GM19395 (cell line): ENCODE measurements around the gene LPP.

Experiments
- ATAC-seq: cut with Tn5 transposase; IDR thresholded peaks from one replicate; pipeline ENCODE4 v1.9.1; 2021; ENCODE audit warnings: mild to moderate bottlenecking, moderate library complexity; ENCODE audit not compliant: unreplicated experiment

LPP gene

DNA sequence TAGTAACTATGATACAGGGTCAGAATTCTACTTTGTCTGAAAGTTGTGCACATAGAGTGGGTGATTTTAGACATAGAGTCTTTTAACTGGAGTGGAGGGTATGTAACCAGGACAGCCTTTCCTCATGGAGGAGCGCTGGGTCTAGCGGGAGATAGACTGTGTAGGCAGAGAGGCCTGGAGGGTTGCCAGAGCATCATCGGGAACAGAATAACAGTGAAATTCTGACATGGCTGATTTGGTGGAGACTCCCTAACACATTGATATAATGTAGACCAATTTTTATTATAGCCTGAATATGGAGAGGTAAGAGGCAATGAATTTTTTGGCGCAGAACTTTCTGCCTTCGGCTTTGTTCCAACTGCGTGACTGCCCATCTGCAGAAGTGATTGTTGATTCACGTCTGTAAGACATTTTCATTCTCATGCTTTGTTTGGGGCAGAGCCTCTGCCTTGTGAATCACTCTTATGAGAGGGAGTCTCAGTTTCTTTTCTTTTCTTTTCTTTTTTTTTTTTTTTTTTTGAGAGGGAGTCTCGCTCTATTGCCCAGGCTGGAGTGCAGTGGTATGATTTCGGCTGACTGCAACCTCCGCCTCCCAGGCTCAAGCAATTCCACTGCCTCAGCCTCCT, 16.0 kb downstream of the LPP start:
- ATAC-seq: no peak

GRCh38 chr3:188170461-188171459, 16.8 kb downstream of the LPP start:
- ATAC-seq: no peak

- ATAC-seq: no peak
Measured at GRCh38 chr3:188171682-188172467, 17.9 kb downstream of the LPP start.

- ATAC-seq: no peak
Measured at GRCh38 chr3:188174317-188175044, 20.5 kb downstream of the LPP start.

GRCh38 chr3:188176476-188176875, 22.5 kb downstream of the LPP start:
- ATAC-seq: no peak

DNA sequence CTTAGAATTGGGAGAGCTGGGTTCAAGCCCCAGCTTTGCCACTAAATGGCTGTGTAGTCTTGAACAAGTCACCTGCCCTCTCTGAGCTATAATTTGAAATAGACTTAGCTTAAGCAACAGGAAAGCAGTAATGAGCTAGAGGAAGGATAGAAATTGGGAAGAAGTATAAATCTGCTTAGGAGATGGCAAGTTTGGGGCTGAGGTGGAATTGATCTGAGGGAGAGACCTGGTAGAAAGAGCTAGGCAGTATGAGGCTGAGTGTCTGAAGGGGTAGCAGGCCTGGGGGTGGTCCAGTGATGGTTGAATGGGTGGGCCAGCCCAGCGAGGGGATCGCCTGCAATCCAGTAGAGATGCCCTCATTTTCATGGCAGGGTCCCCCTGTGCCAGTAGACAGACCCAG, 22.9 kb downstream of the LPP start:
- ATAC-seq: no peak

- ATAC-seq: no peak
Measured at GRCh38 chr3:188177721-188178120, 23.8 kb downstream of the LPP start.

DNA sequence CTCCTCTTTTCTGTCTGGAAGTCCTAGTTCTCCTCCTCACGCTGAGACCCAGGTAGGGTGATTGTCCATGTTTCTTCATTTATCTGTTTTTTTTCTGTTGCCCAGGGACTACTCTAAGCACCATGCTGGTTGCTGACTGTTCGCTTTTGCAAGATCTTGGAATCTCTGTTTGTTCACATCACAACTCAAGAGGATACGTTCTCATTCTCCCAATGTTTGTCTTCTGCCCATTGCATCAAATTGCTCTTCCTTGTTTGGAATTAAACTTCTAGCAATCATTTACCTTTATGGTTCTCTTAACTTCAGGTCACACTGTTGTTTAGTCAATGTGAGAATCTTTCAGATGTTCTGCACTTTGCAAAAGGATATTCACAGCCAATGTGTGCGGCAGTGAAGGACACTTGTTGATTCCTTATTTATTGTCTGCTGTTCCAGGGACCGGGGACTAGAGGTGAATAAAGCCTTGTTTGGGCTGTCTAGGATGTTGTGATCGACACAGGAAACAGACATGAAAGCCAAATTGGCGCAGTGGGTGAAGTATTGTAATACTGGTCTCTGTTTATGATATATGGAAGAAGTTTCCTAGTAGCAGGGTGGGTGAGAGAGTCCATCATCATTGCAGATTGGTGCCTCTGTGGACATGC, 24.5 kb downstream of the LPP start:
- ATAC-seq: no peak

DNA sequence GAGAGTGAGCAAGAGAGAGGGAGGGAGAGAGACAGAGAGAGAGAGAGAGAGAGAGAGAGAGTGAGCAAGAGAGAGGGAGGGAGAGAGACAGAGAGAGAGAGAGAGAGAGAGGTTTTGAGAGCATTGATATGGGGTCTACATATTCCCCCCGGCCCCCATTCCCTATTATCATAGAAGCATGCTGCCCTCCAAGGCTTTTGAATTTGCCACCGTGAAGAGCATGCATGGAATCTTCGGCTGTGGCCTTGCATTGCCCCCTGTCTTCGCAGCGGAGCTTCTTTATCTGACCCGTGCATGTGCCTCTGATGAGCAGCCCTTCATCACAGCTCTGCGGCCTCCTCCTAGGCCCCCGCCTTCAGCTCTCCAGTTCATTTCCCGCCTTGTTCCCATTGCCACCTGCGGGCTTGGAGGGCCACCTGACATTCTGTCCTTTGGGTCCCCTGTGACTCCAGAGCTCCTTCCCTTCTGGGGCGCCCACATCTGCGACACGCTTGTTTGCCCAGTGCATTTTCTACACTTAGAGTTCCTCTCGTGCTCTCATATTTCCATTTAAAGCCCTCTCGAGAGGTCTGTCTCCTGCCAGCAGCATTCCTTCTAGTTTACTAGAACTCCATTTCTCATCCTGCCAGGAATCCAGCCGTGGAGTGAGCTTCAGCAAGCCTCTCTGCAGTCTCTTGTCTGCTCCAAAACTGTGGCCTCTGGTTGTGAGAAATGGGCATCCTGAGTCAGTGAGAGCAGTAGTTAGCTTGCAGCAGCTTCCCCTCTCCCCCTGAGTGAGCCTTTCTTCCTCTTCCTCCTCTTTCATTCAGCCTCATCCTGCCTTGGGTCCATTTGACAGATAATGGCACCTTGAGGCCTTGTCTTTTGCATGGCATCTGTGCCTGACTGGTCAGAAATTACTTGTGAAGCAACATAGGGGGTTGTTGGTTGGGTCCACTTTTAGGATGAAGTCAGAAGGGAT, 25.3 kb downstream of the LPP start:
- ATAC-seq: no peak

DNA sequence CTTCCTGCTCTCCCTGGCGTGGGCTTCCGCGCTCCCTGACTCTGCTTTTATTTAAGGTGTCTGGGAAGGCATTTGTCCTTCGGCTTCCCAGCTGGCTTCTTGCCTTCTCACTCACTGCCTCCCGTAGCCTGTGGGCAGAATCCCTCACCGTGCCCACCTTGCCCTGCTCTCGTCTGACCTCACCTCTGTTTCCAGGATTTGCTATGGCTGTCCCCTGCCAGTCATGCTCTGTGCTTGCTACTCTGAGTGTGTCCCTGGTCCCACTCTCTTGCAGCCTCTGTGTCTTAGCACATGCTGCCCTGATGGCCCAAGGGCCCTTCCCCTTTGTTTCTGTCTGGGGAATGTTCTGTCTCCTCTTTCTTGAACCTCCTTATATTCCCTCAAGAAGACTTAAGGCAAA, 26.2 kb downstream of the LPP start:
- no peak for ATAC-seq

DNA sequence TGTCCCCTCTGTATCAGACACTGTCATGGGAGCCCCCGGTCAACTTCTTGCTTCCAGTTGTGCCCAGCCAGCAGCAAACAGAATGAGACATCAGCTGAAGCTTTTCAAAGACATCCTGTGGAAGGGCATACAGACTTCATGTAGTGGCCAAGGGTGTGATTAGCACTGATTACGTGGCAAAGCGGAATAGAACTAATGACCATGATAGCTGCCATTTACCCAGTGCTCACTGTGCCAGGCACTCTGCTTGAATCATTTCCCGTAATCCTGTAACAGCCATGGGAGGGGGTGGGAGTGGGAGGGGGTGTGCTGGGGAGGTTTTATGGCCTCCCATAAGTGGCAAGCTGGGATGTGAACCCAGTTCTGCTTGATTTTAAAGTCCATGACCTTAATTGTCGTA, 29.5 kb downstream of the LPP start:
- ATAC-seq: no peak

DNA sequence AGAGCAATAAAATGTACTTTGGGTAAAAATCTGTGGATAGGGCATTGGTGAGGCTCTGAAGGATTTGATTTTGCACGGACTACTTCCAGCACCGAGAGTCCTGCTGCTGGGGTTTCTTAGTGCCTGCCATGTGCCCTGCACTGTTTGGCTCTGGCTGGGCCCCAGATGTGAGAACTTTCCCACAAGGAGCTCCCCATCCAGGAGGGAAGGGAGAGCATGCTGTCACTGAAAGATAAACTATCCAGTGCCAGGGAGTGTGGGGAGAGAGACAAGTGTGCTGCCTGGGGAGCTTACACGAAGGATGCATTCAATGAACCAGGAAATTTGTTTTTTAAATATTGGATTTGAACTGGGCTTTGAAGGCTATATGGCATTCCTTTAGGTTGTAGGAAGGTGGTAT, 30.2 kb downstream of the LPP start:
- no peak for ATAC-seq

- ATAC-seq: no peak
Measured at GRCh38 chr3:188184649-188185048, 30.7 kb downstream of the LPP start.

GRCh38 chr3:188185717-188186251, 31.8 kb downstream of the LPP start:
- no peak for ATAC-seq

DNA sequence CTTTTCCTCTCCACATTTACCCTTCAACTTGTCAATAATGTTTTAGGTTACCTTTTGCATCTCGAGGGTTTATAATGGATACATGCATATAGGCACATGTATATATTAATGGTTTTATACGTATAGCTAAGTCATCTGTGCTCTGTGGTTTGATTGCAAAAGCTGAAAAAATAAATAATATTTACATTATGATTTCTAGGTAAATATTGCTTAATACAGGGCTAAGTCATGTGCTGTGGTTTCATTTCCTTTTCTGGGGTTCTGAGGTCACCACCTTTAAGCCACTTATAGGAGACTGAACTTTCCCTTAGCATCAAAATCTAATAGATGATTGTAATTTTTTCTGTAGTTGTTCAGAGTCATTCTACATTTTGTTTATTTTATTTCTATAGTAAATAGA, 33.1 kb downstream of the LPP start:
- ATAC-seq: no peak

DNA sequence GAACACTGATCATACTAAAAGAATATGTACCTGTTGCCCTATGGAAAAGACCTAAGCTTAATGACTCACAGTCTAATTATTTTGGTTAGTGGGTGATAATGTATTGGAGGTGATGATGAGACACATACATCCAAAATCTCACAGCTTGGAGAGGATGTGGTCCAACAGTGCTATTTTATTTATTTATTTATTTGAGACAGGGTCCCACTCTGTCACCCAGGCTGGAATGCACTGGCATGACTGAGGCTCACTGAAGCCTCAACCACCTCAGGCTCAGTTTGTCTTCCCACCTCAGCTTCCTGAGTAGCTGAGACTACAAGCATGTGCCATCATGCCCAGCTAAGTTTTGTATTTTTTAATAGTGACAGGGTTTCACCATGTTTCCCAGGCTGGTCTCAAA, 35.0 kb downstream of the LPP start:
- no peak for ATAC-seq

DNA sequence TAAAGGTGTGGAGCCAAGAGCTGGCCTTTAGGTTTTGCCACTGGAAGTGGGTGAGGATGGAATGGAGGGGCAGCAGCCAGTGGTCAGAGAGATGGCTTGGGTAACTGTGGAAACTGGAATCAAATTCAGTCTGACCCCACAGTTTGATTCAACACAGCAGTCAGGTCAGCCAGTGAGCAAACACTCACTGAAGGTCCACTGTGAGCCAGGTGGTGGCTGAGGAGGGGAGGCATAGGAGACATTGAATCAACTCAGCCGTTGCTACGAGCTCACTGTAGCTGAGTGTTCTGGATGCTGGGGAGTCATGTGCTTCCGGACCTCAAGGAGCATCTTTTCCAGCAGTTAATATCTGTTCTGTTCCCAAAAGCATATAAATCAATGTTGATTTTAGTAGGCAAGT, 37.5 kb downstream of the LPP start:
- no peak for ATAC-seq

GRCh38 chr3:188192034-188192433, 38.1 kb downstream of the LPP start:
- ATAC-seq: no peak

DNA sequence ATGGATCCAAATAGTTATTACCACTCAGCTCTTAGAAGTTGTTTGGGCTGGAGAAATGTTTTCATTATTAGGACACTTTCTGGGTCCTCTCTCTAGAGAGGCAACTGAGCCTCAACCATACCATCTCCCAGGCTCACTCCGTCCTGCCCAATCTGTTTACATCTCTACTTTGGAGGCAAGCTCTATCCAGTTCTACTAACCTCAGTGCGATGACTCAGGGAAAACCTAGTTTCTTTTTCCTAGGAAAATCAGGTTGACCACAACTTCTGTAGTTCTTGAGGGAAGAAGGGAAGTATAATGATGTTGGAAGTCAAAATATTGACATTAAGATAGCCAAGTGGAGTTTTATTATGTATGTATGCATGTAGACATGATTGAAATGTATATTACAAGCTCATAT, 40.4 kb downstream of the LPP start:
- no peak for ATAC-seq
